Subcutaneous adipose tissue (tissue), 4 donors: ENCODE data around the gene PUSL1. TPM values are rescaled to one million over a fixed set of nuclear protein-coding genes. Genes with fewer than 3 reads are reported as not detected.

ENCODE experiments used
- CTCF ChIP-seq: fragments of 450-650 bp; IDR thresholded peaks from one replicate; pipeline ENCODE4 v1.5.1; 2016; ENCODE audit warnings: low read depth, mild to moderate bottlenecking, control low read depth, antibody characterized with exemption, moderate library complexity
- total RNA-seq, 4 donors: library from RNA; depleted of rRNA; stranded (reverse); fragments of >200 nt; gene quantifications; one replicate each; pipeline ENCODE4 v1.1.0, GENCODE V29; 2016

Gene PUSL1
- total RNA-seq, 4 donors from 2014 or later = 7.2 to 12.9 (median 10.9) TPM

DNA sequence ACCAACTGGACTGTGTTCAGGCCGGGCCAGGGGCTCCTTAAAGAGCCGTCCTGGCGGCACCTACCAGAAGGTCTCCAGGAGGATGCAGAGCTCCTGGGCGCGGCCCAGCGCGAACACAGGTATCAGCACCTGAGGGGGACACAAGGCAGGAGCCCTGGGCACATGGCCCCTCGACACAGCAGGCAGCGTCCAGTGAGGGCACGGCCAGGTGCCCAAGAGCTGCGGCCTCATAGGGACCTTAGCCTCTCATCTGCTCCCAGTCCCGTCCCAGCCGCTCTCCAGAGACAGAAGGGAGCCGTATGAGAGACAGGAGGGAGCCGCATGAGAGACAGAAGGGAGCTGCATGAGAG lies 5.8 kb downstream of the PUSL1 start:
- TF ChIP-seq CTCF = no peak

DNA sequence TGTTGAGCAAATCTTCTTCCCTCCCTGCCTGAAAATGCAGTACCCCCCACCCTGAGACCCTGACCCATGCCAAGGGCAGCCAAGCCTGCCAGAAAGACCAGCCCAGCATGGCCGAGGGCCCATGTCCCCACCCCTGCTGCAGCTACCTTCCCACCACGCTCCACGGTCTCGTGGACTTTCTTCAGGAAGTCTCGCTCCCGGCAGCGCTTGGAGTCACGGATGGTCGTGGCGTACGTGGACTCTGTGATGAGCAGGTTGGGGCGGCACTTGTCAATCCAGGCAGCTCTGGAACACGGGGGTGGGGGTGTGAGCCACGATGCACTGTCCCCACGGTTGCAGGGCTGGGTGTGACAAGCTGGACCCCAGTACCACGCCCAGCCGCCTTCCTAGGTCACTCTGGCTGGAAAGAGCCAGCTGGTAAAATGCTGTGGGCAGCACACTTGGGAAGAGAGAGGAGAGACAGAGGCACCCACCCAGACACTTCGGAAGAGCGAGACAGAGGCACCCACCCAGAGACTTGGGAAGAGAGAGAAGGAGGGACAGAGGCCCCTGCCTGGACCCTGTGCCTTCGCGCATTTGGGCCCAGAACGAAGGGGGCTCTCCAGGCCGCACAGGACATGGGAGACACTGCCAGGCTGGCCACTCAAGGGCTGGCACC lies 6.4 kb downstream of the PUSL1 start:
- TF ChIP-seq CTCF = no peak

DNA sequence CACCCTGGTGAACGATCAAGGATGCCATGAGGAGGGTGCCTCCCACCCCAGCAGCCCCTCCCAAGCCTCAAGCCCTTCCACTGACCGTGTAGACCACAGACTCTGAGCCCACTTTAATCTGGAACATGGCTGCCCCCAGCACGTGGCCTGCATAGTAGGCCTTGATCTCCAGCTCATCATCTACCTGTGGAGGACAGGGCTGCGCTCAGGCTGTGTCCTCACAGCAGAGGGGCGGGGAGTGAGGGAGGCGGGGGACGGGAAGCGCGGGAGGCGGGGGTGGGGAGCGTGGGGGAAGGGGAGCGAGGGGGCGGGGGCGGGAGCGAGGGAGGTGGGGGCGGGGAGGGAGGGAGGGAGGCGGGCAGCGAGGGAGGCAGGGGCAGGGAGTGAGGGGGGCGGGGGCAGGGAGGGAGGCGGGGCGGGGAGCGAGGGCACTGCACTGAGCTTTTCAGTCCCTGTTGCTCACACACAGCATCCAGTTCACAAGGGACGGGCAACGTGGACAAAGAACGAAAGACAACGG lies 7.1 kb downstream of the PUSL1 start:
- TF ChIP-seq CTCF = no peak

GRCh38 chr1:1317420-1317819 lies 9.0 kb downstream of the PUSL1 start:
- TF ChIP-seq CTCF = no peak

GRCh38 chr1:1318131-1318652 lies 9.8 kb downstream of the PUSL1 start:
- TF ChIP-seq CTCF = no peak

GRCh38 chr1:1318777-1319645 lies 10.6 kb downstream of the PUSL1 start:
- no peak for TF ChIP-seq CTCF

DNA sequence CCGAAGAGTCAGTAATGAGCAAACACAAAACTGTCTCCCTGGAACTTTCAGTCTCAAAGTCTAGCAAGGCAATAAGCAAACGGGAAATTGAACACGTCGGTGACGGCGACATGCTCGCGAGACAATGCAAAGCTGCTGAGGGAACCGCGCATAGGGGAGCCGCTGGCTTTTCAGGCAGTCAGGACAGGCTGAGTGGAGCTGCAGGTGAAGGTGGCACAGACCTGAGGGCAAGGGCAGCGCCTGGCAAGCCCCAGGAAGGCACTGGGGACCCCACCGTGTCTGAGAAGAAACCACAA lies 11.2 kb downstream of the PUSL1 start:
- TF ChIP-seq CTCF = no peak
